Activated gamma-delta T cell treated with anti-CD3 and anti-CD28 coated beads, Interleukin-2, amount 50 U/mL, for 16 hours (primary cell): ENCODE data around the gene N4BP2.
A peak's percentile ranks its signal among the peaks of the same experiment; 100 is the strongest.
"Not testable (repeated sequence)": the region's sequence is repeated elsewhere in the genome, so short reads cannot be mapped to it uniquely, and the experiment has no call there.

Experiments
- DNase-seq: peaks from one replicate; pipeline ENCODE4 v3.0.0-alpha.2; 2020; ENCODE audit warnings: low read depth

The N4BP2 gene

GRCh38 chr4:40087799-40088366, 31.2 kb downstream of the N4BP2 start:
- DNase-seq, result no peak

GRCh38 chr4:40093400-40093799, 36.8 kb downstream of the N4BP2 start:
- DNase-seq, result not testable (repeated sequence)

GRCh38 chr4:40099010-40099409, 42.4 kb downstream of the N4BP2 start:
- no peak for DNase-seq

- DNase-seq, result not testable (repeated sequence)
These were observed 50.5 kb downstream of the N4BP2 start for GRCh38 chr4:40107150-40107549.

- no peak for DNase-seq
These were observed 55.6 kb downstream of the N4BP2 start for GRCh38 chr4:40112027-40112792.

GRCh38 chr4:40114206-40114605, 57.6 kb downstream of the N4BP2 start:
- DNase-seq, result no peak

- DNase-seq, result no peak
These were observed 62.2 kb downstream of the N4BP2 start for GRCh38 chr4:40118861-40119260.

GRCh38 chr4:40119344-40119743, 62.7 kb downstream of the N4BP2 start:
- no peak for DNase-seq

GRCh38 chr4:40121515-40121914, 64.9 kb downstream of the N4BP2 start:
- no peak for DNase-seq

- no peak for DNase-seq
These were observed 66.3 kb downstream of the N4BP2 start for GRCh38 chr4:40122941-40123340.

- DNase-seq, result no peak
These were observed 68.0 kb downstream of the N4BP2 start for GRCh38 chr4:40124690-40125089.

- DNase-seq, result no peak
These were observed 73.9 kb downstream of the N4BP2 start for GRCh38 chr4:40130401-40131036.

GRCh38 chr4:40132816-40133215, 76.2 kb downstream of the N4BP2 start:
- no peak for DNase-seq

GRCh38 chr4:40134206-40134917, 77.7 kb downstream of the N4BP2 start:
- DNase-seq, result no peak

GRCh38 chr4:40136202-40136601, 79.6 kb downstream of the N4BP2 start:
- not testable (repeated sequence) for DNase-seq

GRCh38 chr4:40140196-40140595, 83.5 kb downstream of the N4BP2 start:
- no peak for DNase-seq

GRCh38 chr4:40140597-40140996, 83.9 kb downstream of the N4BP2 start:
- not testable (repeated sequence) for DNase-seq

GRCh38 chr4:40143926-40144508, 87.4 kb downstream of the N4BP2 start:
- no peak for DNase-seq

- no peak for DNase-seq
These were observed 88.1 kb downstream of the N4BP2 start for GRCh38 chr4:40144716-40145115.

- DNase-seq, result not testable (repeated sequence)
These were observed 90.8 kb downstream of the N4BP2 start for GRCh38 chr4:40147490-40147889.

- peak; percentile 62 for DNase-seq
These were observed 93.3 kb downstream of the N4BP2 start for GRCh38 chr4:40149960-40150385.

- DNase-seq, result no peak
These were observed 94.3 kb downstream of the N4BP2 start for GRCh38 chr4:40150932-40151331.
